ENCODE results near the gene FOXO1. TPM values are rescaled to one million over a fixed set of nuclear protein-coding genes. Genes with fewer than 3 reads are reported as not detected.

FOXO1 gene
- total RNA-seq, 4 donors from 2014 or later: 43.6 to 75.9 (median 52.0) TPM

GRCh38 chr13:40688781-40689180 lies 22.3 kb upstream of the FOXO1 start:
- intact Hi-C loops (cut with DNase I; ENCODE audit: low total_unique reads): no loop called here
- no peak for TF ChIP-seq POLR2A (IDR thresholded peaks at IDR 0.05)
- TF ChIP-seq CTCF (IDR thresholded peaks at IDR 0.05): no peak
- no peak overlapping the region for H3K4me3 ChIP-seq (ENCODE audit: low read depth, poor library complexity, severe bottlenecking)
- WGBS, 2 donors: 76 to 82% methylated on average over 3 of the region's 3 CpGs
- no peak for DNase-seq (ENCODE audit: low spot score in 2 of 2)

GRCh38 chr13:40682449-40683240 lies 16.2 kb upstream of the FOXO1 start:
- intact Hi-C loops (cut with DNase I; ENCODE audit: low total_unique reads): no loop called here
- TF ChIP-seq POLR2A (IDR thresholded peaks at IDR 0.05) (no peak), CTCF (IDR thresholded peaks at IDR 0.05) (no peak)
- DNase-seq (ENCODE audit: low spot score in 2 of 2): no peak
- 50 to 54% methylated on average over 11 of the region's 11 CpGs for WGBS, 2 donors
- H3K4me3 ChIP-seq (ENCODE audit: low read depth, poor library complexity, severe bottlenecking): no peak overlapping the region

GRCh38 chr13:40681341-40682146 lies 15.1 kb upstream of the FOXO1 start:
- no peak for DNase-seq (ENCODE audit: low spot score in 2 of 2)
- 66% methylated on average over 7 of the region's 7 CpGs for WGBS, 2 donors
- TF ChIP-seq CTCF (IDR thresholded peaks at IDR 0.05) (no peak), POLR2A (IDR thresholded peaks at IDR 0.05) (no peak)
- no peak overlapping the region for H3K4me3 ChIP-seq (ENCODE audit: low read depth, poor library complexity, severe bottlenecking)
- intact Hi-C loops (cut with DNase I; ENCODE audit: low total_unique reads): no loop called here

- TF ChIP-seq POLR2A (IDR thresholded peaks at IDR 0.05) (no peak), CTCF (IDR thresholded peaks at IDR 0.05) (no peak)
- no peak for DNase-seq (ENCODE audit: low spot score in 2 of 2)
- no peak overlapping the region for H3K4me3 ChIP-seq (ENCODE audit: low read depth, poor library complexity, severe bottlenecking)
- intact Hi-C loops (cut with DNase I; ENCODE audit: low total_unique reads): no loop called here
- 83 to 86% methylated on average over 7 of the region's 7 CpGs for WGBS, 2 donors
Measured at GRCh38 chr13:40680659-40681323, 14.3 kb upstream of the FOXO1 start.

- 89 to 93% methylated on average over 6 of the region's 6 CpGs for WGBS, 2 donors
- DNase-seq (ENCODE audit: low spot score in 2 of 2): no peak
- intact Hi-C loops (cut with DNase I; ENCODE audit: low total_unique reads): no loop called here
- TF ChIP-seq POLR2A (IDR thresholded peaks at IDR 0.05) (no peak), CTCF (IDR thresholded peaks at IDR 0.05) (no peak)
- no peak overlapping the region for H3K4me3 ChIP-seq (ENCODE audit: low read depth, poor library complexity, severe bottlenecking)
Measured at GRCh38 chr13:40679480-40679985, 13.1 kb upstream of the FOXO1 start.

Data from lower leg skin (tissue), 4 donors.